BE2C (cell line): ENCODE results near the gene LRRC26.

ENCODE experiments used
- DNase-seq: peaks from one replicate; pipeline ENCODE4 v3.0.0-alpha.2; 2020
- H3K27me3 ChIP-seq: fragments of 250-450 bp; sonication (Bioruptor Pico); 2 replicates; pipeline ENCODE4 v1.5.1; 2020; ENCODE audit warnings: mild to moderate bottlenecking
- H3K36me3 ChIP-seq: fragments of 250-450 bp; sonication (Bioruptor Pico); 2 replicates; pipeline ENCODE4 v1.5.1; 2020; ENCODE audit warnings: mild to moderate bottlenecking
- H3K4me1 ChIP-seq: fragments of 250-450 bp; sonication (Bioruptor Pico); 2 replicates; pipeline ENCODE4 v1.5.1; 2020
- H3K4me3 ChIP-seq: 2 replicates; pipeline ENCODE4 v1.5.1; 2011; ENCODE audit warnings: low read depth, low read length
- H3K9me3 ChIP-seq: fragments of 250-450 bp; sonication (Bioruptor Pico); 2 replicates; pipeline ENCODE4 v1.5.1; 2020
- TF ChIP-seq, protein P1 (sequence below): IDR thresholded peaks from 2 replicates; pipeline ENCODE4 v1.5.1; 2012; ENCODE audit warnings: mild to moderate bottlenecking, low read depth, low read length

Gene LRRC26

DNA sequence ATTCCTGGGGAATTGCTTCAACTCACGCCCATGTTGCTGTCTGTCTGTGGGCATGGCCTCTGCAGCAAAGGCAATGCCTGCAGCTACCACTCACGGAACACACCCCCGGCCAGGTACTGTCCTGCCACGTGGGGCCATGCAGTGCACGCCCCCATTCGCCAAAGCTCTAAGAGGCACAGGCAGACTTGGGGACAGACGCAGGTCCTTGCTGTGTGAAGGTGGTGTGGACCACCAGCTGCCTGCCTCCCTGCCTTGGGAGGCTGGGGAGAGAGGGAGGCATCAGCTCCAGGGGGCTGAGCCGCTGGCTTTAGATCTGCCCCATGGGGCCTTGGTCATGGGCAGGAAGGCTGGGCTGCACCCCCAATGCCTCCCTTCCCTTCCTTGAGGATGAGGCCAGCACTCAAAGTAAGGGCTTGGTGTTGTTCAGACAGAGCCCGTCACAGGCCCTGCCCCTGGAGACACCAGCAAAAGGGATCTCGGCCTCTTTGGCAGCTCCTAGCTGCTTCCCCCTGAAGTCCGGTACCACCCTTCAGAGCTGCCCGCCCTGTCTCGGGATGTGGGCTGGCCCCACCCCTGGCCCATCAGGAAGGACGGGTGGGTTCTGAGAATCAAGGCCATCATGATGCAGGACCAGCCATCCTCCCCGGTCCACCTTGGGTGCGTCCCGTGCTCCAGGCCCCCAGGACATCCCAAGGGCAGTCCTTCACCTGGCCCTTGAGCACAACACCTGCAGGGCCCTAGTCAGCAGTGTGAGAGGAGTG lies 28.6 kb downstream of the LRRC26 start:
- DNase-seq, result peak; percentile 9
- Histone ChIP-seq H3K36me3 (no peaks in the 10 kb centered on the region), H3K9me3 (no peaks in the 10 kb centered on the region), H3K4me1 (no peaks in the 10 kb centered on the region), H3K4me3 (no peak overlapping the region), H3K27me3 (peaks cover 25% of the 10 kb centered on the region)
- TF ChIP-seq, protein P1, sequence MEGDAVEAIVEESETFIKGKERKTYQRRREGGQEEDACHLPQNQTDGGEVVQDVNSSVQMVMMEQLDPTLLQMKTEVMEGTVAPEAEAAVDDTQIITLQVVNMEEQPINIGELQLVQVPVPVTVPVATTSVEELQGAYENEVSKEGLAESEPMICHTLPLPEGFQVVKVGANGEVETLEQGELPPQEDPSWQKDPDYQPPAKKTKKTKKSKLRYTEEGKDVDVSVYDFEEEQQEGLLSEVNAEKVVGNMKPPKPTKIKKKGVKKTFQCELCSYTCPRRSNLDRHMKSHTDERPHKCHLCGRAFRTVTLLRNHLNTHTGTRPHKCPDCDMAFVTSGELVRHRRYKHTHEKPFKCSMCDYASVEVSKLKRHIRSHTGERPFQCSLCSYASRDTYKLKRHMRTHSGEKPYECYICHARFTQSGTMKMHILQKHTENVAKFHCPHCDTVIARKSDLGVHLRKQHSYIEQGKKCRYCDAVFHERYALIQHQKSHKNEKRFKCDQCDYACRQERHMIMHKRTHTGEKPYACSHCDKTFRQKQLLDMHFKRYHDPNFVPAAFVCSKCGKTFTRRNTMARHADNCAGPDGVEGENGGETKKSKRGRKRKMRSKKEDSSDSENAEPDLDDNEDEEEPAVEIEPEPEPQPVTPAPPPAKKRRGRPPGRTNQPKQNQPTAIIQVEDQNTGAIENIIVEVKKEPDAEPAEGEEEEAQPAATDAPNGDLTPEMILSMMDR, result no peak

GRCh38 chr9:137140151-137141012 lies 29.5 kb downstream of the LRRC26 start:
- Histone ChIP-seq H3K36me3 (no peaks in the 10 kb centered on the region), H3K9me3 (no peaks in the 10 kb centered on the region), H3K4me1 (no peaks in the 10 kb centered on the region), H3K27me3 (peaks cover 25% of the 10 kb centered on the region), H3K4me3 (no peak overlapping the region)
- peak; percentile 11 for DNase-seq
- TF ChIP-seq, protein P1, result no peak

GRCh38 chr9:137139468-137140150 lies 30.2 kb downstream of the LRRC26 start:
- no peaks in the 10 kb centered on the region for H3K9me3 ChIP-seq
- peak; percentile 14 for DNase-seq
- TF ChIP-seq, protein P1, result no peak
- no peak overlapping the region for H3K4me3 ChIP-seq
- H3K27me3 ChIP-seq, result peaks cover 25% of the 10 kb centered on the region
- no peaks in the 10 kb centered on the region for H3K4me1 ChIP-seq
- H3K36me3 ChIP-seq, result no peaks in the 10 kb centered on the region

DNA sequence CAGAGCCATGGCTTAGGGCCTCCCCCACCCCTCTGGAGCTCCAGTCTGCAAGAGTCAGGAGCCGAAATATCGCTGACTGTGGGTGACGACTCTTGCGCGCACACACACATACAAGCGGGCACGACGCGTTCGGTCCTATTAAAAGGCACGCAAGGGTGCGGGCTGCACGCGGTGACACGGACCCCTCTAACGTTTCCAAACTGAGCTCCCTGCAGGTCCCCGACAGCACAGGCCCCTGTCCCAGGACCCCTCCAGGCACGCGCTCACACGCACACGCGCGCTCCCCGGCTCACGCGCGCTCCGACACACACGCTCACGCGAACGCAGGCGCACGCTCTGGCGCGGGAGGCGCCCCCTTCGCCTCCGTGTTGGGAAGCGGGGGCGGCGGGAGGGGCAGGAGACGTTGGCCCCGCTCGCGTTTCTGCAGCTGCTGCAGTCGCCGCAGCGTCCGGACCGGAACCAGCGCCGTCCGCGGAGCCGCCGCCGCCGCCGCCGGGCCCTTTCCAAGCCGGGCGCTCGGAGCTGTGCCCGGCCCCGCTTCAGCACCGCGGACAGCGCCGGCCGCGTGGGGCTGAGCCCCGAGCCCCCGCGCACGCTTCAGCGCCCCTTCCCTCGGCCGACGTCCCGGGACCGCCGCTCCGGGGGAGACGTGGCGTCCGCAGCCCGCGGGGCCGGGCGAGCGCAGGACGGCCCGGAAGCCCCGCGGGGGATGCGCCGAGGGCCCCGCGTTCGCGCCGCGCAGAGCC lies 31.0 kb downstream of the LRRC26 start, which contains the start of gene GRIN1:
Gene GRIN1, plus strand, starts transcription at position 433 of the 746 bp plus-strand sequence. CDS start 333 bp downstream, outside the sequence.
- peaks cover 25% of the 10 kb centered on the region for H3K27me3 ChIP-seq
- TF ChIP-seq, protein P1, result no peak

GRCh38 chr9:137138058-137138721 lies 31.7 kb downstream of the LRRC26 start:
- H3K4me1 ChIP-seq, result no peaks in the 10 kb centered on the region
- DNase-seq, result peak; percentile 65
- H3K9me3 ChIP-seq, result no peaks in the 10 kb centered on the region
- H3K4me3 ChIP-seq, result peak overlapping the region; percentile 43
- TF ChIP-seq, protein P1, result peak; percentile 16; the same call in 1 of the 2 replicates
- H3K27me3 ChIP-seq, result peaks cover 25% of the 10 kb centered on the region
- no peaks in the 10 kb centered on the region for H3K36me3 ChIP-seq

More for the DNA sequence above, 31.0 kb downstream of the LRRC26 start, which contains the start of gene GRIN1:
- peak; percentile 29 for DNase-seq
- no peaks in the 10 kb centered on the region for H3K4me1 ChIP-seq
- H3K4me3 ChIP-seq, result peak within 1 kb of the TSS; percentile 43
- H3K9me3 ChIP-seq, result no peaks in the 10 kb centered on the region
- no peaks in the 10 kb centered on the region for H3K36me3 ChIP-seq
